C1 segment of cervical spinal cord (tissue), 14 donors: ENCODE results near the gene SARDH.
A peak's percentile ranks its signal among the peaks of the same experiment; 100 is the strongest.

Experiments
- DNase-seq, 14 donors: peaks; one replicate each; lab custom pipeline; 2025; lab: John Stamatoyannopoulos, UW

The SARDH gene

GRCh38 chr9:133653638-133654037, 84.5 kb downstream of the SARDH start:
- no peak for DNase-seq

- DNase-seq, result no peak
These were observed 88.1 kb downstream of the SARDH start for GRCh38 chr9:133650026-133650425.

- no peak for DNase-seq
These were observed 89.0 kb downstream of the SARDH start for GRCh38 chr9:133649194-133649593.

- DNase-seq, result no peak
These were observed 90.2 kb downstream of the SARDH start for GRCh38 chr9:133647765-133648469.

- DNase-seq, result no peak
These were observed 91.0 kb downstream of the SARDH start for GRCh38 chr9:133647148-133647547.

GRCh38 chr9:133645021-133645765, 93.0 kb downstream of the SARDH start:
- DNase-seq, result no peak

DNA sequence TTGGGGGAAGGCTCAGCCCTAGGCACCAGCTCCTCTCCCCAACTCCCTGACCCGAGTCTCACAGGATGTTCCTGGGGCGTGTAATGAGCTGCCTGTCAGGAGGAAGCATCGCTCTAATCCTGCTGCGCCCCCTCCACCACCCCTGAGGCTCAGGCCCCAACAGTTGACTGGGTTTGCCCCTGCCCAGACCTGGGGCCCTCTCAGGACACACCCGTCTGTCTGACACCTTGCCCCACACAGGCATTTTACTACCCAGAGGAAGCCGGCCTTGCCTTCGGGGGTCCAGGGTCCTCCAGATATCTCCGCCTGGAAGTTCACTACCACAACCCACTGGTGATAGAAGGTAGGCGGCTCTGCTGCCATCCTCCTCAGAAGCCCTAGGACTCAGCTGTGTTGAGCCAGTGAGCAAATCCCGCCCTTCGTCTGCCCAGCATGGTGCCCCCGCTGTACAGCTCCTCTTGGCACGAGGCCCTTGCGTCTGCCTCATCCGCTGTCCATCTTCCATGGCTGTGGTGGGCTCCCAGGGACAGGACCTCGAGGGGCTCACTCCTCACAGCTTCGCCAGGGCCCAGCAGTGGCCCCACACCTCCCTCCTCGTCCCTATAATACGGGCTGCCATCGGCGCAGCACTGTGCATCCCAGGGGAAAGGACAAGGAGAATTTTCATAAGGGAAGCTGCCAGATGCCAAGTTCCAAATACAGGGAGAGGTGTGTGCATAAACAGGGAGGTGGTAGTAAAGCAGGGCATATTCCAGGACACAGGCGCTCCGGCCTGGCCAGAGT, 94.0 kb downstream of the SARDH start:
- DNase-seq, result no peak

DNA sequence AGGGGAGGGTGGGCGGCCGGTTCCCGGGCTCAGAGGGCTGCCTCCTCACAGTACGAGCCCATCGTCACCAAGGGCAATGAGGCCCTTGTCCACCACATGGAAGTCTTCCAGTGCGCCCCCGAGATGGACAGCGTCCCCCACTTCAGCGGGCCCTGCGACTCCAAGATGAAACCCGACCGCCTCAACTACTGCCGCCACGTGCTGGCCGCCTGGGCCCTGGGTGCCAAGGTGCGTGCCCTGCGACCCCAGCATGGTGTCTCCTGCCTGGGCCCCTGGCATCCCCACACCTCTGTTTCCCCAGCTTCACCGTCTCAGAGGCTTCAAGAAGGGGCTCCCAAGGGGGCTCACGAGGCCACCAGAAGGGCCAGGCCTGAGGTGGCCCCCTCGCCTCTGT, 94.8 kb downstream of the SARDH start:
- DNase-seq, result no peak

DNA sequence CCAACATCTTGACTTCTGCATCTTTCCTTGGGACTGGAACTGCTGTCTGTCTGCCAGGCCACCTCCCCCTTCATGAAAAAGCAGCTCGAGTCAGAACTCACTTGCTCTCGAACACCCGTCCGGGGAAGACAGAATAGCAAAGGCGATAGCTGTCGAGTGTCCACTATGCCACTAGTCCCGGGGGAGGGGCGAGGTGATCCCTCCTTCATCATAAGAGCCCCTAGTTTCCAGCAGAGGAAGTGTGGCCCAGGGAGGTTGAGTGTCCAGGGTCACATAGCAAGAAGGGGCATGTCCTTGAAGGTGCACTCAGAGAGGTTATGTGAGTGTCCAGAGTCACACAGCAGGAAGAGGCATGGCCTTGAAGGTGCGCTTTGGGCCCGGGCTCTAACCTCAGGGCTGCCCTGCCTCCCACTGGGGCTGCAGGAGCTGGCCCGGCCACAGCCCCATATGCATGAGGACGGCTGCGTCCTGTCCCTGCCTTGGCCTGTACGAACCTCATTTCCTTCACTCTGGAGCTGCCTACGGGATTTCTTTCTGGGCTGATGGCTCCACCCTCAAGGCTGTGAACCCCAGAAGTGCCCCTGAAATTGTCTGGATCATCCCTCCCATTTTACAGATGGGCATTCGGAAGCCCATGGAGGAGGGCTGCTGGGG, 95.3 kb downstream of the SARDH start:
- no peak for DNase-seq

GRCh38 chr9:133641861-133642595, 96.1 kb downstream of the SARDH start:
- no peak for DNase-seq

DNA sequence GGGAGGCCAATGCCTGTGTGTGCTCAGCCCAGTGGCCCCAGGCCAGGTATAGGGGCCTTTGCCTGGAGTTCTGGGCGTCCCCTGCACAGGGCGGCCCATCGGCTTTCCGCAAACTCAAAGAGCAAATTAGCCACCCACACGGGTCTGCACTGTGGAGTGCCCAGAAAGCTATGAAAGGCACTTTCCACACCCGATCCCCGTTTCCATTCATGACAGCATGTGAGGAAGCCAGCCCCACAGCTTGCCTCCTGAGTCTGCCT, 96.8 kb downstream of the SARDH start:
- DNase-seq, result no peak

- DNase-seq, result peak in 1 of 14 donors; percentile 27
These were observed 97.4 kb downstream of the SARDH start for GRCh38 chr9:133640580-133641395.

DNA sequence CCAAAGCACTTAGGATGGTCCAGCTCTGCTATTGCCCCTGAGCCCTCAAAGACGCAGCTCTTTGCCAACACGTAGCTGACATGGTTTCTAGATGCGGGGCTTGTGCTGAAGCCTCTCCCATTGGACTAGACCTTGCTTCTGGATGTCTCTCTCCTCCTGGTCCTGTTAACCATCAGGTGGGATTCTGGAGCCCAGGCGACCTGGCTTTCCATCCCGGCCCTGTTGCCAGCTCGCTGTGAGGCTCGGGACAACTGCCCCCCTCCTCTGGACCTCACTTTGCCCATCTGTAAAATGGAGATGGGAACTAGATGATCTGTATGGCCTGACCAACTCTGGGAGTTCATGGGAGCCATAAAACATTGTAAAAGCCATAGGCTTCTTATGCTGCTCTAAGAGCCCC, 98.0 kb downstream of the SARDH start:
- no peak for DNase-seq

- DNase-seq, result no peak
These were observed 98.5 kb downstream of the SARDH start for GRCh38 chr9:133639613-133640012.

DNA sequence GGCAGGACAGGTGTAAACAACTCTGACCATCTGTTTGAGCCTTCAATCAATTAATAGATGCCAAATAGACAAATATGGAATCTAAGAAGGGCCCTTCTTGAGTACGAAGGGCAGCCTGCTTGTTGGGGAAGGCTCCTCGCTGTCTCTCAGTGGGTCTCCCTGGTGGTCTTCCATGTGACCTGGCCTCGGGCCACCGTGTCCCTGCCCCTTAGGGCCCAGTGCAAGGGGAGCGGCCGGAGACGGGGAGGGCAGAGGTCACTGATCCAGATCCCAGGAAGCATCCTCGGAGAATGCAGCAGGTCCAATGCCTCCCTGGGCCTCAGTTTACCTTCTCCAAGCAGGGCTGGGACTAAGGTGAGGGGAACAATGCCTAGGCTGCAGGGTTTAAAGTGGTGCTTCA, 99.4 kb downstream of the SARDH start:
- no peak for DNase-seq

DNA sequence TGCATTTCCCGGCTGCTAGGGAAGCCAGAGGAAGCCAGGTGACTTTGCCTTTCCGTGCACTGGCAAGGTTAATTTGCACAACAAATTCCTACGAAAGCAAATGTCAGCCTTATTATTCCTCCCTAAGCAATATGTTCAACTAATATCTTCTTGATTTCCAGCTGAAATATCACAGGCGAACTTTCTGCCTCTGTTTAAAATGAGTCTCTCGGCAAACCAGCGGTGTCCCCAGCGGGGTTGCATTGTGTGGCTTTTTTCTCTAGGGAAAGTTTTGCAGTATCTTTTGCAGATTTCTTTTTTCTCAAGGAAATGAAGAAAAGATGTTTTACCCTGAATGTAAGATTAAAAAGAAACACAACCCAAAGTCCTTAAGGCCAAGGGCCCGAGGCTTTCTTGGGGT, 100.1 kb downstream of the SARDH start:
- DNase-seq, result no peak

GRCh38 chr9:133637451-133638055, 100.6 kb downstream of the SARDH start:
- DNase-seq, result no peak

DNA sequence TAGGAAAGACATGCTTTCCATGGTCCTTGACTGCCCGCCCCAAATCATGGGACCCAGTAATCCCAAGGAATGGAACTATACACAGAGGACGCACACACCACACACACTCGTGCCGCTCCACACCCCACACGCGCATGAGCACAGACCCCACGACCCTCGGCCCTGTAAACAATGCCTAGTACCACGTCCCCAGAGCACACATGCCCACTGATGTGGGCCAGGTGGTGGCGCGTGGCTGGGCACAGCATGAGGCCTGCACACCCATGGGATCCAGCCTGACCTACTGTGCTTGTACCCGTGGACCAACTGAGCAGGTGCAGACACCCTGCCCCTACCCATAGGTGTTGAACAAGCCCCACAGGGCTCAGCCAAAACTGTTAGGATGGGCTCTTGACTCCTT, 101.2 kb downstream of the SARDH start:
- no peak for DNase-seq

- DNase-seq, result no peak
These were observed 102.3 kb downstream of the SARDH start, which contains the start of gene DBH for GRCh38 chr9:133635533-133636531. TSS of gene DBH (plus strand) at chr9:133636363. CDS start at chr9:133636372, 9 bp downstream.
